Measurements from ENCODE around the gene RMDN3.

RMDN3 gene

DNA sequence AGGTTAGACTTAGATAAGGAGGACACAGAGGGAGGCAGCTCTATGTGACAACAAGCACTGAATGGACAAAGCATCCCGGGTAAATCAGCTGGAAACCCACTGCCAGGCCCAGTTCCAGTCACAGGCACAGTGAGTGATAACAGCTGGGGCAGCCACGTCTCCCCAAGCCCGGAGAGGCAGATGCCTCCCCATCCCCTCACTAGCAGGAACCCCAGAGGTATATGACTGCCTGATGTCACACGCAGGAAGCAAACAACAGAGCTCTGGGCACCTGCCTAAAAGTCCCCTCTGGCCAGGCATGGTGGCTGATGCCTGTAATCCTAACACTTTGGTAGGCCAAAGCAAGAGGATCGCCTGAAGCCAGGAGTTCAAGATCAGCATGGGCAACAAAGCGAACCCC is 32.9 kb upstream of the RMDN3 start:
- peaks cover 37% of the 10 kb centered on the region for H3K4me1 ChIP-seq (ENCODE audit: control insufficient read depth, insufficient read depth, low read length)
- H3K27ac ChIP-seq (ENCODE audit: low read depth, low read length) = no peak overlapping the region
- peak overlapping the region; percentile 27; the same call in 1 of the 2 replicates for H3K4me3 ChIP-seq (ENCODE audit: low read depth, low read length)

DNA sequence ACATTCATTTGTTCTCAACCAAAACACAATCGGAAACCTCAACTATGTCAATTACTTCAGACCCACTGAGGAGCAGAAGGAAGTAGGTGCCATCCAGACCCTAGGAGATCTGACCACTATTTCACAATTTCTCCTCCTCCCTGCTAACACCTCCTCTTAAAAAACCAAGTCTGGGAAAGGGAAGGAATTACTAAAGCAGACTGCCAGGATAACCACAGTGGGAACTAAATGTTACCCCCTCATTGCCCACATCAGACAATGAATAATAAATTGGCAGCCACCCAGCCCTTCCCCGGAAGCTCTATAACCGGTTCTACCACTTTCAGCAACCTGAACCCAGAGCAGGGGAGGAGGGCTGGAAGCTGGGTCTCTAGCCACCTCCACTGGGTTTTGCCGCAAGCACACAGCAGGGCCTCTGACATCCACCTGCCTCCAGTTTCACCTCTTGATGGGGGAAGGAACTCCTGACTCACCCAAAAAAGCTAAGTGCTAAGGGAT is 32.3 kb upstream of the RMDN3 start:
- H3K9me3 ChIP-seq (ENCODE audit: control insufficient read depth, insufficient read depth, low read depth, low read length) = no peaks in the 10 kb centered on the region
- no peaks in the 10 kb centered on the region for H3K36me3 ChIP-seq (ENCODE audit: control insufficient read depth, insufficient read depth, low read length)
- H3K4me1 ChIP-seq (ENCODE audit: control insufficient read depth, insufficient read depth, low read length) = peaks cover 37% of the 10 kb centered on the region
- peak overlapping the region; percentile 51 for H3K9ac ChIP-seq (ENCODE audit: low read length)
- H3K27ac ChIP-seq (ENCODE audit: low read depth, low read length) = peak overlapping the region; percentile 57; the same call in 1 of the 2 replicates
- H3K4me3 ChIP-seq (ENCODE audit: low read depth, low read length) = peak overlapping the region; percentile 38
- no peaks in the 10 kb centered on the region for H3K27me3 ChIP-seq (ENCODE audit: control insufficient read depth, insufficient read depth, low read length)

More for the DNA sequence above, 32.9 kb upstream of the RMDN3 start:
- Histone ChIP-seq H3K36me3 (ENCODE audit: control insufficient read depth, insufficient read depth, low read length) (no peaks in the 10 kb centered on the region), H3K9ac (ENCODE audit: low read length) (peak overlapping the region; percentile 21), H3K27me3 (ENCODE audit: control insufficient read depth, insufficient read depth, low read length) (no peaks in the 10 kb centered on the region), H3K9me3 (ENCODE audit: control insufficient read depth, insufficient read depth, low read depth, low read length) (no peaks in the 10 kb centered on the region)

DNA sequence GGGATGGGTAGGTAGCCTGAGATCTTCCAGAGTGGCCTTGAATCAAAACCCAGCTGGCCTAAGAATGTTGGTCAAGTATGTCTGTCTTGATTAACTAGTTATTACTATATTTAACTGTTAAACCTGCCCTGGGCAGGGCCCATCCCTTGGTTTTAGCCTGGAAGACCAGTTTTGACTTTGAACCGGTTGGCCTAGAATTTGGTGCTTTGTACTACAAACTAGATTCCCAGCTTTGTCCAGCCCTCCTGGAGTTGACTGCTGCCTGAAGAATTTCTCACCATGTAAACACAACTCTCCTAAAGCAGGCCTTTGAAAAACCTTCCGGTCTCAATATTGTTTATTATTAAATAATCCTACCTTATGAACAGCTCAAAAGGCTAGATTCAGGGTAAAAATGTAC is 30.8 kb upstream of the RMDN3 start:
- Histone ChIP-seq H3K9me3 (ENCODE audit: control insufficient read depth, insufficient read depth, low read depth, low read length) (no peaks in the 10 kb centered on the region), H3K36me3 (ENCODE audit: control insufficient read depth, insufficient read depth, low read length) (no peaks in the 10 kb centered on the region), H3K4me3 (ENCODE audit: low read depth, low read length) (no peak overlapping the region), H3K27ac (ENCODE audit: low read depth, low read length) (no peak overlapping the region), H3K9ac (ENCODE audit: low read length) (no peak overlapping the region), H3K4me1 (ENCODE audit: control insufficient read depth, insufficient read depth, low read length) (peaks cover 37% of the 10 kb centered on the region), H3K27me3 (ENCODE audit: control insufficient read depth, insufficient read depth, low read length) (no peaks in the 10 kb centered on the region)

DNA sequence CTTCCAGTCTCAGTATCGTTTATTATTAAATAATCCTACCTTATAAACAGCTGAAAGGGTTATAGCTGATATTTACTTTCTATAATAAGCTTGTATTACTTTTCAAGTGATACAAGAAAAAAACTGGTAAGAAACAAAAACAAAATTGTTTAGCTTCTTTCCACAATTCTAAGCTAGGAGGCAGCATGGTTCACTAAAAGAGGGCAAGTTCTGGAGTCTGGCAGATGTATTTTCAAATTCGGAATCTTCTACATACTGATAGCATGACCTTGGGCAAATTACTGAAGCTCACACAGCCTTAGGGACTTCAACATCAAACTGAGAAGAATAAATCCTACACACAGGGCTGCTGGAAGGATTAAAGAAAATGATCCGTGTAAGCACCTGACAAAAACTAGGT is 30.1 kb upstream of the RMDN3 start:
- Histone ChIP-seq H3K27ac (ENCODE audit: low read depth, low read length) (no peak overlapping the region), H3K9ac (ENCODE audit: low read length) (no peak overlapping the region), H3K36me3 (ENCODE audit: control insufficient read depth, insufficient read depth, low read length) (no peaks in the 10 kb centered on the region), H3K4me3 (ENCODE audit: low read depth, low read length) (no peak overlapping the region), H3K9me3 (ENCODE audit: control insufficient read depth, insufficient read depth, low read depth, low read length) (no peaks in the 10 kb centered on the region), H3K4me1 (ENCODE audit: control insufficient read depth, insufficient read depth, low read length) (peaks cover 37% of the 10 kb centered on the region), H3K27me3 (ENCODE audit: control insufficient read depth, insufficient read depth, low read length) (no peaks in the 10 kb centered on the region)

DNA sequence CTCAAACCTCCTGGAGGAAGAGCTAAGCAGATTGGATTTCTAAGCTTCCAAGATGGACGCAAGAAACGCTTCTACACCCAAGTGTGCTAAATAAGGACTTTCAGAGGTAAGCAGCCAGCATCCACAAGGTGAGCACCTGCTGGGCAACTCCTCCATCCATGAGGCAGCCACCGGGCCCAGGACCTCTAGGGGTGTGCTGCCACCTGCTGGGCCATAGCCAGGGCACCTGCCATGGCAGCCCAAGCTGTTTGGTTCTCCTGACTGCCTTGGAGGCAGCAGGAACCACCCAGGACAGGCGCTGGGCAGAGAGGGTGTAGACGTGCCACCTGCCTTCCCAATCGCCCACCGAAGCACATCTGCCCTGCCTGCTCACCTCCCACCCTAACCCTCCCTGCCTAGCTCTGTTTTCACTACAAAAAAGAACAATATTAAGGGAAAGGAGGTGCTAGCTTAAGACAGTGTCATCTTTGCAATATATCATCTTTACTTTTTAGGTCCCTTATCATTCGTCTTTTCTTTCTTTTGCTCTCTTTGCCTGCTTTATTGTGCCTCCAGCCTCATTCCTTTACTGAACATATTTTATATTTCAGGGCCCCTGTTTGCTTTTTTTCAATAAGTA is 27.7 kb upstream of the RMDN3 start:
- no peaks in the 10 kb centered on the region for H3K9me3 ChIP-seq (ENCODE audit: control insufficient read depth, insufficient read depth, low read depth, low read length)
- H3K27me3 ChIP-seq (ENCODE audit: control insufficient read depth, insufficient read depth, low read length) = no peaks in the 10 kb centered on the region
- H3K4me1 ChIP-seq (ENCODE audit: control insufficient read depth, insufficient read depth, low read length) = peaks cover 25% of the 10 kb centered on the region
- H3K27ac ChIP-seq (ENCODE audit: low read depth, low read length) = no peak overlapping the region
- H3K9ac ChIP-seq (ENCODE audit: low read length) = no peak overlapping the region
- no peak overlapping the region for H3K4me3 ChIP-seq (ENCODE audit: low read depth, low read length)
- peaks cover 15% of the 10 kb centered on the region for H3K36me3 ChIP-seq (ENCODE audit: control insufficient read depth, insufficient read depth, low read length)

DNA sequence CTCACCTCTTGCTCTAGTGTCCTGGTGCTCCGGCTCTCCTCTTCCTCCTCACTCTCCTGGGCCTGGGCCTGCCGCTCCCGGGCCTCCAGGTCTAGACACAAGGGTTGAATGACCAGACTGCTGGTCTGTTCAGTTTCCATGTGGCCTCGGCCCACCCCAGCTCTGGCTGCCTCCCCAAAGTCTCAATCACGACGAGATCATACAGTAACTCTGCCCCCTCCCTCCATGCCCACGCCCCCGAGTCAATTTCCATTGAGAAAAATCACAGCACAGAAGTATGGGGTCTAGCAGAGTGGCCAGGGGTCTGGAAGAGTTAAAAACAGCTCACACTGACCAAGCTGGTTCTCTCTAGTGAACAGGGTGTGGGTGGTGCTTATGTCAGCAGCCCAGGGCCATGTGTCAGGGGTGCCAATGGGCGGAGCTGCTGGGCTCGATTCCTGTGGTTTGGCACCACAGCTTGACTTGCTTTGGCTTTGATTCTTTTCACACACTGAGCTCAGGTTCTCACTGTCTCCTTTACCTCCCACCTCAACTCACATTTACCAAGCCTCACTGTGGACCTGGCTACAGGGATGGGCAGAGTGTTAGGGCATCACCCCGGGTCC is 21.6 kb upstream of the RMDN3 start:
- H3K4me3 ChIP-seq (ENCODE audit: low read depth, low read length) = no peak overlapping the region
- H3K9me3 ChIP-seq (ENCODE audit: control insufficient read depth, insufficient read depth, low read depth, low read length) = no peaks in the 10 kb centered on the region
- no peak overlapping the region for H3K27ac ChIP-seq (ENCODE audit: low read depth, low read length)
- no peaks in the 10 kb centered on the region for H3K4me1 ChIP-seq (ENCODE audit: control insufficient read depth, insufficient read depth, low read length)
- H3K9ac ChIP-seq (ENCODE audit: low read length) = no peak overlapping the region
- H3K36me3 ChIP-seq (ENCODE audit: control insufficient read depth, insufficient read depth, low read length) = peaks cover 55% of the 10 kb centered on the region
- no peaks in the 10 kb centered on the region for H3K27me3 ChIP-seq (ENCODE audit: control insufficient read depth, insufficient read depth, low read length)

DNA sequence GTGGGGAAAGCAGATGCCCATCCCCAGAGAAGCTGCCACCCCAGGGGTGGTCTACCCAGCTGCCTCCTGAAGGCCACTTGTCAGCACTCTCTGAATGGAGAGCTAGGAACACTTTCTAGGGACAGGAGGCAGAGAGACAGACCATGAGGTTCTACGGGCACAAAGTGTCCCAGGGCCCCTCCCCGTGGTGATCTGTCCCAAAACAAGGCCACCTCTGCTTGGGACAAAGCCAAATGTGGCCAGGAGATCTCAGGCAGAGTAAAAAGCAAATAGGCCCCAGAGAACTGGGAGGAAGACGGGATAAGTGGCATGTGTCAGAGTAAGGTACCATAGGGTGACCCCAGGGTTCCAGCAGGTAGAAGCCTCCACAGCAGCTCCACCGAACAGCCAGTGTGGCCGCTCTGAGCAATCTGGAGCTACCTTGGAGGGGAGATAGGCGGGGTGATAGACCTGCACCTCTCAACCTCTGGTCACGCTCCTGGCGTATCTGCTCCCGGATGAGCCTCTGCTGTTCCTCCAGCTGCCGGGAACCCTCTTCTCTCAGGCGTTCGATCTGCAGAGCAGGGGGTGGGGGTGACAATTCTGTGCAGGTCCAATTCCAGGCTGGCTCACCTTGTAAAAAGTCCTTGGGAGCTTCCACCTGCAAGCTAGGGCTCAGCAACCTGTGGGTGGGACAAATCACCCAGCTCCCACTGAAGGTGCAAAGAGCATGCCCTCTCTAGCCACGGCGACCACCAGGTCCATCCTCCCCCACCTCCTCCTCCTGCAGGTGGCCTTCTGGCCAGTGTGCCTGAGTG is 20.9 kb upstream of the RMDN3 start:
- peaks cover 58% of the 10 kb centered on the region for H3K36me3 ChIP-seq (ENCODE audit: control insufficient read depth, insufficient read depth, low read length)
- H3K4me3 ChIP-seq (ENCODE audit: low read depth, low read length) = no peak overlapping the region
- no peak overlapping the region for H3K9ac ChIP-seq (ENCODE audit: low read length)
- H3K4me1 ChIP-seq (ENCODE audit: control insufficient read depth, insufficient read depth, low read length) = no peaks in the 10 kb centered on the region
- H3K27me3 ChIP-seq (ENCODE audit: control insufficient read depth, insufficient read depth, low read length) = no peaks in the 10 kb centered on the region
- no peaks in the 10 kb centered on the region for H3K9me3 ChIP-seq (ENCODE audit: control insufficient read depth, insufficient read depth, low read depth, low read length)
- H3K27ac ChIP-seq (ENCODE audit: low read depth, low read length) = no peak overlapping the region

DNA sequence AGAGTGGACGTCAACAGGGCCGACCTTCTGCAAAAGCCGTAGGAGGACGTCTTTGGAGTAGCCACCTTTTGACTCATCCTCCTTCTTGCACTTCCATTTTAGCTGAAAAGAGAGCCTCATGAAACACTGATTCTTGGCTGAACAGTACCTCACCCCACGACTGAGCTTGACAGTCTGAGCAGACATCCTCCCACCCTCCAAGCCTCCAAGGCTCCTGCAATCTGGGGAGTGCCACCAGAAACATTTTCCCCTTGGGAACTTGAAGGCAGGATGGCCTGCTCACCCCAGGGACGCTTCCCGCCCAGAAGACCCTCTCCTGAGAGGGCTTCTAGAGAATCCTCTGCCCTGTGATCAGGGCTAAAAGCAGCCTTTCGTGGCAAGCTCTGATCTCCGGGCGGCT is 20.0 kb upstream of the RMDN3 start:
- H3K27me3 ChIP-seq (ENCODE audit: control insufficient read depth, insufficient read depth, low read length) = no peaks in the 10 kb centered on the region
- no peak overlapping the region for H3K9ac ChIP-seq (ENCODE audit: low read length)
- peaks cover 58% of the 10 kb centered on the region for H3K36me3 ChIP-seq (ENCODE audit: control insufficient read depth, insufficient read depth, low read length)
- no peak overlapping the region for H3K4me3 ChIP-seq (ENCODE audit: low read depth, low read length)
- H3K27ac ChIP-seq (ENCODE audit: low read depth, low read length) = no peak overlapping the region
- H3K9me3 ChIP-seq (ENCODE audit: control insufficient read depth, insufficient read depth, low read depth, low read length) = no peaks in the 10 kb centered on the region
- no peaks in the 10 kb centered on the region for H3K4me1 ChIP-seq (ENCODE audit: control insufficient read depth, insufficient read depth, low read length)

DNA sequence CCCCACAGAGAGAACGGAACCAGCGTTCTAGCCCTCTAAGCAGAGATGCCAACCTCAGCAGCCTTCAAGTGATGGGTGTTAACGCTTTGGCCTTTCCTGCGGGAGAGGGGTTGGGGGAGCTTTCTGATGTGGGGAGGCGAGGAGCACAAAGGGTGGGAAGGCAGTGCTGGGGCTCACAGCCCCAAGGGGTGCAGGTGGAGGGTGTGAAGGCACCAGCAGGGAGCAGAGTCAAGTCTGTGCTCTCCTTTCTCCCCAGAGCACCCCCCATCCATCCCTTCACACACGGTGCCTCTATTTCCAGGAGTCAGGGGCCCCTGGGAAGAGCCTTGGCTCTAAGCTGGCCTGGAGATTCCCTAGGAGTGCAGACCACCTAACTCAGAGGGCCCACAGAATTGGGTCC is 18.8 kb upstream of the RMDN3 start:
- H3K4me1 ChIP-seq (ENCODE audit: control insufficient read depth, insufficient read depth, low read length) = peaks cover 3% of the 10 kb centered on the region; the same call in 1 of the 2 replicates

DNA sequence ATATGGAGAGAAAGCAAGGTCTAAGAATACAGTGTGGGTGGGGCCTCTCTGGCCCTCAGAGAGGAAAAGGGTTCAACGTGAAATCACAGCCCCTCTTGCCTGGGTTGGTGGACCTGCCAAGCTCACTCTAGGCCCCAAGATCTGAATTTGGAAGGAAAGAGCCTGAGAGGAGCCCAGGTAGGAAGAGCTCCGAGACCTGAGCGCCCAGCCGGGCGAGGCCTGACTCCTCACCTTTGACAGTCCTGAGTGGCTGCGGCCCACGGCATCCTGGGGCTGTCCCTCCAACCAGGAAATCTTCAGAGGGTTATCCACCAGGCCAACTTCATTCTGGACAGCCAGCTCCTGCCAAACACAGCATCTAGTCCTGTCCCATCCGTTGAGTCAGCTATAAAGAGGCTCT is 18.4 kb upstream of the RMDN3 start:
- H3K9ac ChIP-seq (ENCODE audit: low read length) = no peak overlapping the region
- H3K36me3 ChIP-seq (ENCODE audit: control insufficient read depth, insufficient read depth, low read length) = peaks cover 47% of the 10 kb centered on the region
- H3K4me1 ChIP-seq (ENCODE audit: control insufficient read depth, insufficient read depth, low read length) = peaks cover 5% of the 10 kb centered on the region; the same call in 1 of the 2 replicates
- H3K4me3 ChIP-seq (ENCODE audit: low read depth, low read length) = no peak overlapping the region
- no peaks in the 10 kb centered on the region for H3K9me3 ChIP-seq (ENCODE audit: control insufficient read depth, insufficient read depth, low read depth, low read length)
- H3K27me3 ChIP-seq (ENCODE audit: control insufficient read depth, insufficient read depth, low read length) = no peaks in the 10 kb centered on the region
- no peak overlapping the region for H3K27ac ChIP-seq (ENCODE audit: low read depth, low read length)

More for the DNA sequence above, 18.8 kb upstream of the RMDN3 start:
- no peak overlapping the region for H3K4me3 ChIP-seq (ENCODE audit: low read depth, low read length)
- H3K27ac ChIP-seq (ENCODE audit: low read depth, low read length) = no peak overlapping the region
- no peaks in the 10 kb centered on the region for H3K9me3 ChIP-seq (ENCODE audit: control insufficient read depth, insufficient read depth, low read depth, low read length)
- peaks cover 48% of the 10 kb centered on the region for H3K36me3 ChIP-seq (ENCODE audit: control insufficient read depth, insufficient read depth, low read length)
- H3K9ac ChIP-seq (ENCODE audit: low read length) = no peak overlapping the region
- no peaks in the 10 kb centered on the region for H3K27me3 ChIP-seq (ENCODE audit: control insufficient read depth, insufficient read depth, low read length)

DNA sequence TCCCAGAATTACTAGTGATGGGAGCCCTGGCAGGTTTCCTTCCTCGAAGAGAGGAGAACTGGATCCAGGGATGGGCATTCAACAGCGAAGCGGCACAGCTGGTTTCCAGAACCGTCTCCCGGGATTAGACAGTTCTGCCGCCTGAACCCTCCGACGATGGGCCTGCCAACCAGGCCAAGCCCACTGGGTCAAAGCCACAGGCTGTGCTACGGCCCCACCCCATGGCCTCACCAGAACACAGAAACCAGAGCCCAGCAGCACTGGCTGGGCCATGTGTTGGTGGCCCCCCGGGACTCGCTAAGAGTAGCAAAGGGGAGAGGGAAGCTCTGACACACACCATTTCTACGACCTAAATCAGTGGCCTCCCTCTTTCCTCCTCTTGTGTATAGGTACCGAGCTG is 17.0 kb upstream of the RMDN3 start:
- H3K9me3 ChIP-seq (ENCODE audit: control insufficient read depth, insufficient read depth, low read depth, low read length) = no peaks in the 10 kb centered on the region
- no peak overlapping the region for H3K27ac ChIP-seq (ENCODE audit: low read depth, low read length)
- no peaks in the 10 kb centered on the region for H3K27me3 ChIP-seq (ENCODE audit: control insufficient read depth, insufficient read depth, low read length)
- H3K4me3 ChIP-seq (ENCODE audit: low read depth, low read length) = no peak overlapping the region
- H3K4me1 ChIP-seq (ENCODE audit: control insufficient read depth, insufficient read depth, low read length) = peaks cover 17% of the 10 kb centered on the region
- H3K36me3 ChIP-seq (ENCODE audit: control insufficient read depth, insufficient read depth, low read length) = peaks cover 58% of the 10 kb centered on the region
- H3K9ac ChIP-seq (ENCODE audit: low read length) = no peak overlapping the region
